Erythroblast (primary cell): Measurements from ENCODE around the gene ST3GAL4.
"Not testable (repeated sequence)": the region's sequence is repeated elsewhere in the genome, so short reads cannot be mapped to it uniquely, and the experiment has no call there.

Experiments
- DNase-seq, 2 experiments: peaks; one replicate each; lab custom pipeline; 2025; lab: John Stamatoyannopoulos, UW
- GATA1 ChIP-seq: IDR thresholded peaks from 2 replicates; pipeline ENCODE4 v1.6.1; 2011; ENCODE audit warnings: low read depth, mild to moderate bottlenecking, control low read depth, low read length, moderate library complexity
- POLR2A ChIP-seq: IDR thresholded peaks from 2 replicates; pipeline ENCODE4 v1.6.1; 2011; ENCODE audit warnings: mild to moderate bottlenecking, low read length

ST3GAL4 gene

GRCh38 chr11:126370016-126370415 lies 14.5 kb downstream of the ST3GAL4 start:
- DNase-seq = no peak
- no peak for TF ChIP-seq POLR2A
- no peak for TF ChIP-seq GATA1

- no peak for TF ChIP-seq GATA1
- no peak for TF ChIP-seq POLR2A
- no peak for DNase-seq
These were observed 16.1 kb downstream of the ST3GAL4 start for GRCh38 chr11:126371595-126371994.

GRCh38 chr11:126373389-126374066 lies 18.0 kb downstream of the ST3GAL4 start:
- not testable (repeated sequence) for DNase-seq

- DNase-seq = not testable (repeated sequence)
These were observed 19.2 kb downstream of the ST3GAL4 start for GRCh38 chr11:126374562-126375300.

- TF ChIP-seq GATA1 (no peak), POLR2A (no peak)
- no peak for DNase-seq
These were observed 20.2 kb downstream of the ST3GAL4 start for GRCh38 chr11:126375726-126376125.

GRCh38 chr11:126378763-126379162 lies 23.3 kb downstream of the ST3GAL4 start:
- peak; percentile 28 to 38 for DNase-seq
- TF ChIP-seq POLR2A (no peak), GATA1 (no peak)

GRCh38 chr11:126380909-126381308 lies 25.4 kb downstream of the ST3GAL4 start:
- TF ChIP-seq GATA1 (no peak), POLR2A (no peak)
- no peak for DNase-seq

- not testable (repeated sequence) for DNase-seq
These were observed 26.5 kb downstream of the ST3GAL4 start for GRCh38 chr11:126381960-126382359.

- DNase-seq = not testable (repeated sequence)
These were observed 27.2 kb downstream of the ST3GAL4 start for GRCh38 chr11:126382641-126383040.

GRCh38 chr11:126383339-126384335 lies 28.2 kb downstream of the ST3GAL4 start:
- TF ChIP-seq POLR2A (no peak), GATA1 (no peak)
- no peak for DNase-seq

- TF ChIP-seq POLR2A (no peak), GATA1 (no peak)
- DNase-seq = no peak
These were observed 29.1 kb downstream of the ST3GAL4 start for GRCh38 chr11:126384449-126385070.

- TF ChIP-seq GATA1 = no peak
- no peak for DNase-seq
These were observed 30.7 kb downstream of the ST3GAL4 start for GRCh38 chr11:126385991-126386728.

- DNase-seq = peak in 1 of 2 experiments; percentile 12
These were observed 31.2 kb downstream of the ST3GAL4 start for GRCh38 chr11:126386729-126387071.
